GM21576 (cell line): ENCODE measurements around the gene PCDHGB6.
"Not testable (repeated sequence)": the region's sequence is repeated elsewhere in the genome, so short reads cannot be mapped to it uniquely, and the experiment has no call there.

ENCODE experiments used
- ATAC-seq: cut with Tn5 transposase; IDR thresholded peaks from one replicate; pipeline ENCODE4 v1.9.1; 2021; ENCODE audit warnings: mild to moderate bottlenecking, moderate library complexity; ENCODE audit not compliant: unreplicated experiment

Gene PCDHGB6

GRCh38 chr5:141407790-141408505 lies at the start of gene PCDHGB6:
Gene PCDHGB6 (plus strand): TSS chr5:141408021. CDS start chr5:141408203, 182 bp downstream.
- not testable (repeated sequence) for ATAC-seq

GRCh38 chr5:141359790-141360426 lies 47.9 kb upstream of the PCDHGB6 start, which contains the start of gene PCDHGB2:
Gene PCDHGB2 (plus strand): TSS chr5:141359994. CDS start chr5:141360136, 142 bp downstream.
- peak; percentile 62 for ATAC-seq

- ATAC-seq: no peak
Observed at GRCh38 chr5:141360685-141361084, 47.1 kb upstream of the PCDHGB6 start.

GRCh38 chr5:141362719-141363118 lies 45.1 kb upstream of the PCDHGB6 start:
- no peak for ATAC-seq

GRCh38 chr5:141363952-141364660 lies 43.7 kb upstream of the PCDHGB6 start, which contains the start of gene PCDHGA5:
Gene PCDHGA5 (plus strand): TSS chr5:141364162. CDS start chr5:141364331, 169 bp downstream.
- ATAC-seq: no peak

GRCh38 chr5:141366016-141366896 lies 41.6 kb upstream of the PCDHGB6 start:
- no peak for ATAC-seq

- ATAC-seq: peak; percentile 89
Observed at GRCh38 chr5:141369994-141370848, 37.6 kb upstream of the PCDHGB6 start, which contains the start of gene PCDHGB3. Gene PCDHGB3 (plus strand): TSS chr5:141370242. CDS start chr5:141370395, 153 bp downstream.

- no peak for ATAC-seq
Observed at GRCh38 chr5:141371572-141372475, 36.0 kb upstream of the PCDHGB6 start.

GRCh38 chr5:141373673-141374317 lies 34.0 kb upstream of the PCDHGB6 start, which contains the start of gene PCDHGA6:
Gene PCDHGA6 (plus strand): TSS chr5:141373891. CDS start chr5:141374084, 193 bp downstream.
- ATAC-seq: no peak

GRCh38 chr5:141374627-141375026 lies 33.2 kb upstream of the PCDHGB6 start:
- ATAC-seq: no peak

- not testable (repeated sequence) for ATAC-seq
Observed at GRCh38 chr5:141375444-141376155, 32.2 kb upstream of the PCDHGB6 start.

- no peak for ATAC-seq
Observed at GRCh38 chr5:141382469-141383294, 25.1 kb upstream of the PCDHGB6 start, which contains the start of gene PCDHGA7. Gene PCDHGA7 (plus strand): TSS chr5:141382742. CDS start chr5:141382900, 158 bp downstream.

- no peak for ATAC-seq
Observed at GRCh38 chr5:141383345-141383744, 24.5 kb upstream of the PCDHGB6 start.

GRCh38 chr5:141384471-141385267 lies 23.2 kb upstream of the PCDHGB6 start:
- no peak for ATAC-seq

- peak; percentile 76 for ATAC-seq
Observed at GRCh38 chr5:141387557-141388311, 20.1 kb upstream of the PCDHGB6 start, which contains the start of gene PCDHGB4. Gene PCDHGB4 (plus strand): TSS chr5:141387698. CDS start chr5:141387885, 187 bp downstream.
